HEK293T (cell line): ENCODE data around the gene MTCP1.

Experiments
- FOXA1 ChIP-seq: fragments of 450-650 bp; IDR thresholded peaks from 2 replicates; pipeline ENCODE4 v1.6.1; 2016; ENCODE audit warnings: mild to moderate bottlenecking
- PKNOX1 ChIP-seq: fragments of 450-650 bp; IDR thresholded peaks from 2 replicates; pipeline ENCODE4 v1.6.1; 2016
- SP1 ChIP-seq: fragments of 450-650 bp; IDR thresholded peaks from 2 replicates; pipeline ENCODE4 v1.6.1; 2017

- TF ChIP-seq FOXA1 (no peak), PKNOX1 (no peak), SP1 (no peak)
Observed at GRCh38 chrX:155052738-155053498, 18.0 kb downstream of the MTCP1 start.
